GM19452 (cell line): ENCODE data around the gene ADCYAP1.

Experiments
- ATAC-seq: cut with Tn5 transposase; IDR thresholded peaks from one replicate; pipeline ENCODE4 v1.9.1; 2021; ENCODE audit not compliant: unreplicated experiment

ADCYAP1 gene

DNA sequence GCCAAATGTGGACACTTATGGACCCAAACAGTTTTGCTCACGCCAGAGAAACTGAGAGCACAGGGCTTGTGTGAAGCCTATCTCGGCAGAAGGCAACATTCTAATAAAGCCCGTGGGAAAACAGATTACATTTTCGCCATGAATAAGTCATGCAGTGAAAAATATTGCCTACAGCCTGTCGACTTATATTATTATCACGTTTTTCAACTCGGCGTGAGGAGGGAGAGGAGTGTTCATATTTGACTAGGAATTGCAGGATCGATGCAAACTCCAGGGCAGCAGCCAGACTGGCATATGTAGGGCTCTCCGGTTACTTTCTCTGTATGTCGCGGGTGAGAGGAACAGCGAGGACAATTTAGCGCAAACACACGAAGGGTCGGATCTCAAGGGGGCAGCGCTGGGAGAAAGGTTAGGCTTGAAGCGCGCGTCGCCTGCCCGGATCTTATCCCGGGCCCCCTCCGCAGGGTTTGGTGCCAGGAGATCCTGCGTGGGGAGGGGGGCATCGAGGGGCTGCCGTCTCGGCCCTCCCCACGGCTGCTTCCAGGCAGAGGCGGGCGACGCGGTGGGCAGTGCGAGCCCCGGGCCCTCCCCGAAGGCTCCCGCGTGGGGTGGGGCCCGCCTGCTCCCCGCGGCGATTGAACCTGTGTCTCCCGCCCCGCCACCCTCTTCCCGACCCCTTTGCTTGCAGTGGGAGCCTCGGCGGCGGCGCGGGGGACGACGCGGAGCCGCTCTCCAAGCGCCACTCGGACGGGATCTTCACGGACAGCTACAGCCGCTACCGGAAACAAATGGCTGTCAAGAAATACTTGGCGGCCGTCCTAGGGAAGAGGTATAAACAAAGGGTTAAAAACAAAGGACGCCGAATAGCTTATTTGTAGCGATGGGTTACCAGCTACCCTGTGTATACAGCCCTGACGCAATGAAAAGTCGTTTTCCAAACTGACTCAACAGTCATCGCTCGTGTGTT is 4.4 kb downstream of the ADCYAP1 start:
- ATAC-seq = no peak

DNA sequence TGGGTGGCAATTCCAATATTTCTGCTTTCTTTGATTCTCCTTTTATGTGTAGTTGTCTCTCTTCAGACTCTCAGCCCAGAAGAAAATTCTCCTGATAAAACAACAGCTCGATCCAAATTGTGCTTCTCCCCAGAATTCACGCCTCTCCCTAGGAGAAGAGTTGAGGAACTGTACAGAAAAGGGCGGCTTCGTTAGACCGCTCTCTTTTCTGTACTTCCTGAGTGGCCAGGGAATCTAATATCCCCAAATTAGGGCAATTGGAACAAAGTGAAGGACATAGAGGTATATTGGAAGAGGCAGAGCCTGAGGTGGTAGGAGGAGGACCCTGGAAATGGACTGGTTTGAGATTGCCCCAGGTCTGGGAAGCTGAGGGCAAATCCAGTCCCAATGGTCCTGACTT is 5.6 kb downstream of the ADCYAP1 start:
- no peak for ATAC-seq

DNA sequence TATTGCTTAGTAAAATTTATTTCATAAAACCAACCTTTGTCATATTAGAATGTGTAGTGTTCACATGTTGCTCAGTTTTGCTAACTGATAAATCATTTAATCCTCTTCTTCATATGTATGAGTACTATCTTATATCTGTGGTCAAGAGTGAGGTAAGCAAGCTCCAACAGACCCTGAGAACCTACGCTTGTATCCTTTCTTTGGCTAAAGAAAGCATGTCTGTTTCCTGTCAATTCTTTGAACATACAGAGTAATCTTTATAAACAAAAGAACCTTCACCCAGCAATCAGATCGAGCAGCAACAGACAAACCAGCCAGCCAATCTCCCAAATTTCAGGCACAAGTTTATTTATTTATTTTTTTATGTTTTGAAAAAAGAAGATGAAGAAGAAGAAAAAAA is 6.4 kb downstream of the ADCYAP1 start:
- ATAC-seq = no peak

DNA sequence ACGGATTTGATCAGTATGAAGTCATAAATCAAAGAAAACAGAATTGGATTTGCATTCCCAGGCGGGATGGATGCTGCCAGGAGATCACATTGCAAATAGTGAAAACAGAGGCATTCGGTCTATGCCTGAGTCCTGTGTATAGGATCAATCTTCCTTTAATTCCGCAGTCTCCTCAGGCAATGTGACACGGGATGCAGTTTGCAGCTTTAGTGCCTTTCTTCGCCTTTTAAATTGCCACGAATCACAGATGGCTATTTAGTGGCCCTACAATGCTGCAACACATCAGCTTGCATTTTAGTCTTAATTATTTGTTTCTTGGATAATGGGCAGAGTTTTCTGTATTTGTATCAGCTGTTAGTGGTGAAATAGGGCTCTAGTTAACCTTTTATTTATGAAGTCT is 6.8 kb downstream of the ADCYAP1 start:
- ATAC-seq = no peak

DNA sequence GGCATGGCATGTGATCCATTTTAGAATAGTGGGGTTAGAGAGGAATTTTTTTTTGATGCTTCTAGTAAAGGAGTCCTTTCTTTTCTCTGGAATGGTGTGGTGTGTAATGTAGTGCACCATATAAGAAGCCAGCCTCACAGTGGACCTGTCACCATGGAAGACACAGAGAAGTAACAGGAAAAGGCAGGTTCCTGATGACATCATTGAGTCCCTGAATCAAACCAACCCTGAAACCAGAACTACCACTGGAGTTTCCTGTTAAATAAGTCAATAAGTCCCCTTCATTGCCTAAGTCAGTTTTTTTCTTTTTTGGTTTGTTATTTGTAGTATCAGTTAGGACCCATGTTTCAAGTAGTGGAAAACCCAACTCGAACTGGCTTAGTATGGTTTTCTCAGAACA is 11.9 kb downstream of the ADCYAP1 start:
- no peak for ATAC-seq

DNA sequence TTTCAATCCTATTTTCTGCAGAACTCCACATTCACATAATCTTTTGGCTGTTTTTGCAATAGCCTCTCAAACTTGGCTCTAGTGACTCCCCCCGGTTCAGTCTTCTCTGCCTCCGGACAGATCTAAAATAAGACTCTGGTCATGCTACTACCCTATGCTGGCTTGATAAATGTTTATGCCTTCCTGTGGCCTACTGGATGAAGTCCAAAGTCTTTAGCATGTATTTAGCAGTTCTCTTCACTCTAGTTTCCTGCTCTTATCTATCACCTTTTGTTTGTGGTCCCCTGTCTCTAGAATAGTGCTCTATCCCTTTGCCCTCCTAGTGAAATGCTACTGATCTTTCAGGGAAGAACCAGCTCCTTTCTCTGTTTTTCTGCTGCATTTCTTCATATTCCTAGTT is 14.4 kb downstream of the ADCYAP1 start:
- no peak for ATAC-seq

DNA sequence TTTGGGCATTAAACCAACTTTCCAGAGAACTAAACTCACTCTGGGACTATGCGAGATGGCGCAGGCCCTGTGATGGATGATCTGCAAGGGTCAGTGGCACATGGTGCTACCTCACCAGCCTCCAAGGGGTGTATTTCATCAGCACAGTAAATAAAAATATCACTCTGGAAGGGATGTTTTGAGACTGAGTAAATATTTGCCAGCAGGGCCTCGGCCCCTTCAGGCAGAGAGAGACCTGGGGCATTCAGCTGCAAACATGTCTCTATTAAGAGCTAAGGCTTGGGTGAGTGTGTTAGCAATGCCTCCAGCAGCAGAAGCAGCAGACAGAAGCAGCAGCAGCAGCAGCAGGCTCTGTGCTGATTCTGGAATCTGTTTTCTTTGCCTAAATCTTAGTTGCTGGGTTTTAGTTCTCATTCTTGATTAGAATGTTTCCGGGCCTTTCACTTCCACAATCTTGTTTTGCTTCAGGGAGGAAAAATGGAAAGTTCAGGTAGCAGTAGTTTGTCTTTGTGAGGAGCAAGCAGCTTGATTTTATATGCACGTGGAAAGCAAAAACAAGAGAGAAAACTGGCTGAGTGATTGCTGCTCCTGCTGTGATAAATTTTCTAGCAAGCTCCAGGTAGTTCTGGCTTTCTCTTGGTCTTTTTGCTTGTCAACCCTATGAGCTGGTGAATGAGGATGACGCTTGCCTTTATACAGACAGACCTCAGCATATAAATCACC is 18.6 kb downstream of the ADCYAP1 start:
- ATAC-seq = no peak

DNA sequence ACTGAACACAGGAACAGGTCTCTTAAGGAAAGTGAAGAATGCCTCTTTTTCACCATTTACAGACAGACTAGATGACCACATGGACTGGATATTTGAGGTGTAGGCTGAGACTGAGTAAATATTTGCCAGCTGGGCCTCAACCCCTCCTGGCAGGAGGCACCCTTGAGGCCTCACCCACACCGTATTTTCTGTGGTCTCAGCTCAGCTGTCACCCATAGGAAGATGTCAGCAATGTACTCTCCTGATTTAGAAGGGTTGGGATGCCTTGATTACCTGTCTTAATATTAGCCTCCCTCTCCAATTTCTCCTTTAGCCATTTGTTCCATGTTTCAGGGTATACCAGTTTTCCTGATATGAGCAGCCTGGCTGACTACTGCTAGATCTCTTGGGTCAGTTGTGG is 20.3 kb downstream of the ADCYAP1 start:
- no peak for ATAC-seq

DNA sequence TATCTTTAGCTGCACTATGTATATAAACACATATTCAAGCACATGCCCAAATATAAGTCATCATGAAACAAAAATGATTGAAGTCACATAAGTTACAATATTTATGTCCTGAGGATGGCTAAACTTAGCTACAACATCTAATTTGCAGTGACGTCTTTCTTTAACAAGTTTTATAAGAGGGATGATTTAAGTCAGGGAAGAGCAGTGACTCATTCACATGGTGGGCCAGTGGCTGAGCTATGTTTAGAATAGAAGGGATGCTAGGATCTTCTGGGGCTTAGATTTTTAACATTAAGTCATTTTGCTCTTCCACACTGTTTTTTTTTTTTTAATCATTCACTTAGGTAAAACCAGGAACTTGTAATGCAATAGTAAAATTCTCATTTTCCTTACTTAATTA is 22.3 kb downstream of the ADCYAP1 start:
- ATAC-seq = no peak

DNA sequence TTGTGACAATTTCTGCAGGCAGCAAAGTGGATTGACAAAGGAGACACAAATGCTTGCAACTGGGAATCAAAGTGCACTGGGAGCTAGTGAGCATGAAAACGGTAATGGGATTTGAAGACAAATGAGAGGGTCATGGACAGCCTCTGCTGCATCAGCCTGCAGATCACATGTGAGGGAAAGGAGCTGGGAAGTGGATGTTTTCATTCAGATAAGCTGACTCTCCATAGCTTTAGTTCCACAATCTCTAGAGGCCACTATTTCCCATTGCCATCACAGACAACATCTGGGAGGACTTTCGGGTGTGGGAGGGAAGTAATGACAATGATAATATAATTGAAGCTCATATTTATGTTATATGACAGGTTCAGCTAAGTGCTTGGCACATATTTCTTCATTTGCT is 28.4 kb downstream of the ADCYAP1 start:
- ATAC-seq = no peak

DNA sequence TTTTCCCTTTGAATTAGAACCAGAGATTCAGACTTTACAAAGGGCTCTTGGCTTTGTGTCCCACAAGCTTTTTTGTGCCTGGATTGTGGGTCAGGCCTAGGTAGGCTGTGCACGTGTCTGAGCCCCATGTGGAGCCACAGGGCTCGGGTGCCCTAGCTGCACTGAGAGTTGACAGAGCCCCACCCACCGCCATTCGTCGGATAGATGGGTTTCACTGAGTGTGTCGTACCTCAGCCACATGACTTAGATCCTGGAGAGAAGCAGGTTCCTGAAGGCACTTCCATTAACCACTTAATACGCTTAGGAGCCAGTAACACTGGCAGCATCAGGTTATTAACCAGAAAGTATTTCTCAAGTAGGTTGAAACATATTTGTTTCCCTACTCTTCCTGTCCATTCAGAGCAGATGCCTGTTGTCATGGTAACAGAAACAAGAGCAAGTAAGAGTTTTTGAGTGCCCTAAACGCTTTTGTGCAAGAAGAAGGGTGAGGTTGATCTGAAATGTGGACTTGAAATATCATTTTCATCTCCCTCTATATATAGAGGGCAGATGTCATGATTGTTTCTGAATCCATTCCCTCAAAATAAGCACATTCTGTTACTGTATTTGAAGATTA is 30.0 kb downstream of the ADCYAP1 start:
- ATAC-seq = no peak

DNA sequence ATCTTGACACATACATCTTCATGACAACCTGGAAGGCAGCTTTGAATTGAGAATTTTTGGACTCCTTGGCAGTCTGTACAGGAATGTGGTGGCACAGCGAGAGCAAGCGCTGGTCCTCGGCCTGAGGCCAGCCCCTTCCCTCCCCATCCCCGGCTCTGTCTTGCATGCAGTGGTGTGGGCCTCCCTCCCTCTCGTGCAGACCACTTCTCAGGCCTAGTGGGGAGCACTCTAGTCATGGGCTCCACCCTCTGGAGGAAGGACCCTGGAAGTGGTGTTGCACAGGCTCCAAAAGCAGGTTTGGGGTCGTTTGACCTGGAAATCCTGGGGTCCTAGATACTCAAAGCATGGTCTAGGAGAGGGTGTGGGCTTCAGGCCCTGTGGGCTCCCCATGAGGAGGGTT is 32.3 kb downstream of the ADCYAP1 start:
- no peak for ATAC-seq

DNA sequence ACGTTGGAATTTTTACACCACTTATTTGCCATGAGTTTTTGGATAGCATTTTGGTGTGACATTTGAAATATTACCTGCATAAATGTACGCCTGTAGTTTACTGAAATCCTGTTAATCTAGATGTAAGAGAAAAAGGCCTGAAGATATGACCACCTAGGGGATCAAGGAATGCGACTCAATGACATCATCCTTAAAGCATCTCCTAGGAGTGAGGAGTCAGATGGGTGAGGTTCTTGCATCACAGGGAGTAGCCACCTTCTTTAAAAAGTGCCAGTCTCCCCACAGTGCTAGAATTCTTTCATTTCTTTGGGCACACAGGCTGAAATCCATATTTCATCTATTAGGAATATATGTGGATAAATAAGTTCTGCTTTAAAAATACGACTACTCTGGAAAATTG is 34.5 kb downstream of the ADCYAP1 start:
- no peak for ATAC-seq

DNA sequence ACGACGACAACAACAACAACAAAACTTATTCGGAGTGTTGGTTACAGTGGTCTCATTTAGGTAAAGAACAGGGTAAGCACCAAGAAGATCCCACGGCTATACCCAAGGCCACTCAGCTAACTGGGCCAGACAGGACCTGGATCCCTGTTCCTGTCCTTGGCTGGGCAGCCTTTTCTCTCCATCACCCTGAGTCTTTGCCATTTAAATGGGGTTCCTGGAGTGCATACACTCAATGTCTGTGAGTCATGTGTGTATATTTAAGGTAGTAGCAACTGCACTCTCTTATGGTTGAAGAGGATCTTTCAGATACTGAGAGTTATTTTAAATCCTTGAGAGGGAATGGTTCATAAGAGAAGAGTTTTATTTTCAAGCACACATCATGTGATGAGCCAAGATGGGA is 35.3 kb downstream of the ADCYAP1 start:
- ATAC-seq = no peak

DNA sequence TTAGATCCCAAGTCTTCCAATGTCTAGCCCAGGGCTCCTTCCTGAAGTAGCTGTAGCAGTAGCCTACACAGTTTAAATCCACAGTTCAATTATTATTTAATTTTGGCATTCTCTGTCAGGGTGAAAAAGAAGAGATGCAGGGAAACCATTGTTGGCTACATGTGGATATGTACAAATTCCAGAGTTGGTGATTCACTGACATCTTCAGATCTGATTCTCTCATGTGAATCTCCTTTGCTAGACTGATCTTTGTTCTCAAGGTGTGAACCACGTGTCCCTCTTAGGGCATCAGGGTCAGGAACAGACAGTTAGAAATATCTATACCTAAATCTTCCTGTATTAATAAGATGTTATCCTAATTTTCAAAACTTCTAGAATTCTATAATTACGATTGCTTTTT is 36.7 kb downstream of the ADCYAP1 start:
- ATAC-seq = no peak

DNA sequence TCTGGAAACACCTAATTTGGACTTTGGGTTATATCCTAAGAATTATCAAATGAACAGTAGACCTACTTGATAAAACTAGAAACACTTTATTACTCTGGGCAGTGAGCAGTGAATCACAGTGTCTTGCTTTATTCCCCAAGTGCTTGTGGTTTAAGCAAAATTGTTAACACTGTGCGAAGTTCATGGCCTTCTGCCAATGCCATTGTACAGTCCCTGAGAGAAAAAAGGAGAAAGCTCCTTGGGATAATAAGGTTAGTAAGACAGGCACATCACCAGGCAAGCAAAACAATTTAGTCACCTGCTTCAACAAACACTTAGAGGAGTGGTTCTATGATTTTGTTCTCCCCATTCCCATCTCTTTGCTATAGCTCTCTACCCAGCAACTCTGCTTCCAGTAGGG is 39.8 kb downstream of the ADCYAP1 start:
- no peak for ATAC-seq

DNA sequence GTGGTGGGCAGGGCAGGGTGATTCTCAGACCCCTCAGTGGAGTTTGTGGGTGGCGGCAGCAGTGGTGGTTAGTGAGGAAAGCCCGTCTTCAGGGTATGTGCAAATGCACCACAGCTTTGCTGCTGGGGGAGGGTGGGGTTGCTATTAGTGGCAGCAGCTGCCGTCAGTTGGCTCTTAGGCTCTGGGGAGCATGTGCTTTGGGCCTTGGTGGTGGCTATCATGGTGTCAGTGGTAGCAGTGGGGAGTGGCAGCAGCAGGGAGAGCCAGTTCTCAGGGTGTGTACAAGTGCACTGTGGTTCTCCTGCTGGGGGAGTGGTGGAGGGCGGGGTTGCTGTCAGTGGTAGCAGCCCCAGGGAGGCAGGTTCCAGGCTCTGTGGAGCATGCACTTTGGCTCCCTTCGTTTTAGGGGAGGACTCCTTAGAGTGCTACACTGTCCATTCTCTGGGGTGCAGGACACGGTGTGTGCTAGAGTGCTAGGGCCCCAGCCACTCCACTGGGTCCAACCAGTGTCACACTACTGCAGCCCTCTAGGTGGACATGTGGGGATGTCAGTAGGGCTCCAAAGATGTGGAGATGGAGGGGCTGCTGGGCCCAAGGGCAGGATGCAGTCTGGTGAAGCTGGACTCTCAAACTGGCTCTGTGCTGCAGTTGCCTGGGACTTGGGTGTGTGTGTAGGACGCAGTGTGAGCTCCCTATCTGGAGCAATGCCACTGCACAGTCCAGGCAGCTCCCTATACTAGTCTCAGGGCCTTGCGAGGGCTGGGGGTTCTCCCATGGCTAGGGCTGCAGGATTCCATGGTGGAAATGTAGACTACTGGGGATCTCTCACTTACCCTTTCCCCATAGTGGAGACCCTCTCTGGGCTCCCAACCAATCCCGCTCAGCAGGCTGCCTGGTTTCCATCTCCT is 45.3 kb downstream of the ADCYAP1 start:
- no peak for ATAC-seq

DNA sequence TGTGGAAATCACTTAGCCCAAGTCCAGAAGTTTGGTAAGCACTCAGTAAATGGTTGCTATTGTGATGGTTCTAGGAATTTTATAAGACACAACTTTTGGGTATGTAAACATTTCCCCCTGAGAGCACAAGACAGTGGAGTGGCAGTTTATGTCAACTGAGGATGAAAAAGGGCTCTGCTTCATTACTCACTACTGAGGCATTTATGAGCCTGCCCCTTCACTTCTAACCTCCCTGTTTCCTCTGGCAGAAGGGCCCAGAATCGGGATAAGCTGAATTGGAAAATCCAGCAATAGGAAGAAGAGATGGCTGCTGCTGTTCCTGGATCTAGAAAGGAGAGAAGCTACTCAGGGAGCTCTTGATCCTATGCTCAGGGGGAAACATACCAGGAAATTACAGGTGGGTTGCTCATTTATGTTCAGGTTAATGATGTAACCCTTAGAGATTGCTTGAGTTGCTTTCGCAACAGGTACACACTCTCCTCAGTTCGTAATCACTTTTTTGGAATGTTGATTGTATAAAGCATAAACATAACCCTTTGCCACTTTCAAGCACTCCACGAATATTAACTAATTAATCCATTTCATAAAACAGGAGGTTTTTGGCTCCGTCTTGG is 46.3 kb downstream of the ADCYAP1 start:
- ATAC-seq = no peak

DNA sequence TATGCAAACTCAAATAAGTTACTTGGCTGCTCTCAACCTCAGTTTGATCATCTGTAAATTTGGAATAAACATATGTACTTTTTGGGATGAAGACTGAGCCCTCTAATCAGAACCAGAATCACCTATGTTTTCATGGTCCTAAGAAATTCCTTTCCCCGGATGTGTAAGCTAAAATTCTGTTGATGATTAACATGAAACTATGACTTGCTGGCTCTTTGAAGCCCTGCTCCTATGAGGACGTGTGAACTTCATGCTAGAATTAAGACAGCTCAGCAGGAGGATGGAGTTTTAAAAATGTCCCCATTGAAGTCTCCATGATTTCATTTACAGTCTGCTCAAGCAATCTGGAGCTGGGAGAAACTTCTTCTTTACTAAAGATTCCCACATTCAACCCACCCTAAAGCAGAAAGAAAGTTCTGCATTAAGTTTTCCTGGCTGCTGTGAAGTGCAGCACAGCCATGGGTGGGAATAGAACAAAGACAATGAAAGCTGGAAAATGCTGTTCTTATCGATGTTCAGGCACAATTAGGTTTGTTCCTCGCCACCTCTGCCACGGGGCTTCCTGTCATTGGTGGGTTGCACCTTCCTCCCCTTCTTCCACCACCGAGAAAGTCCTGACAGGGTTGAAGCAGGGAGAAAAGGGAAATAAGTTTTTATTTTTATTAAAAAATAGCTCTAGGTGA is 50.9 kb downstream of the ADCYAP1 start:
- ATAC-seq = no peak

DNA sequence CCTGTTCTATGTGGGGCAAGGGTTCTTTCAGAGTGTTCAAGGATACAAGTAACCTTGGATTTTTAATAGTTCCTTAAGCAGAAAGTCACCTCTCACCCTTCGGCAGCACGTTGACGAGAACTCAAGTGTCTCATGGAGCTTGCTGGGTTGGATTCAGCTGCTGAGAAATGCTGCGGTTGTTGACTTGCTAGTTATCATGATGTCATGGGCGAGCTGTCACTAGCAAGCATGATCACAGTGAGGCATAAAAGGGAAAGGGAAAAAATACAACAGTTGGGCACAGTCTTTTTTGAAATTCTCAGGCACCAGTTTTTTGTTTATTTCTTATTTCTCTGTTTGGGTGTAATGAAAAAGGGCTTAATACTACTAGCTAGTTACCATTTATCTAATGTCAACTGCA is 53.2 kb downstream of the ADCYAP1 start:
- ATAC-seq = no peak
